Ishikawa (cell line): Measurements from ENCODE around the gene RAC2.

Experiments used
- EGR1 ChIP-seq: IDR thresholded peaks from 2 replicates; pipeline ENCODE4 v1.6.1; 2012
- EP300 ChIP-seq: IDR thresholded peaks from 2 replicates; pipeline ENCODE4 v1.6.1; 2012; ENCODE audit warnings: borderline replicate concordance
- FOXM1 ChIP-seq: IDR thresholded peaks from 2 replicates; pipeline ENCODE4 v1.6.1; 2012; ENCODE audit warnings: low read depth, borderline replicate concordance
- NFIC ChIP-seq: IDR thresholded peaks from 2 replicates; pipeline ENCODE4 v1.6.1; 2012
- RAD21 ChIP-seq: IDR thresholded peaks from 2 replicates; pipeline ENCODE4 v1.6.1; 2012; ENCODE audit warnings: low read depth
- REST ChIP-seq: IDR thresholded peaks from 2 replicates; pipeline ENCODE4 v1.6.1; 2012; ENCODE audit warnings: low read depth, mild to moderate bottlenecking
- TAF1 ChIP-seq: IDR thresholded peaks from 2 replicates; pipeline ENCODE4 v1.6.1; 2012; ENCODE audit warnings: low read depth, mild to moderate bottlenecking
- YY1 ChIP-seq: IDR thresholded peaks from 2 replicates; pipeline ENCODE4 v1.6.1; 2012; ENCODE audit warnings: low read depth
- TF ChIP-seq, protein P1 (sequence below): IDR thresholded peaks from 2 replicates; pipeline ENCODE4 v1.6.1; 2012

DNA sequence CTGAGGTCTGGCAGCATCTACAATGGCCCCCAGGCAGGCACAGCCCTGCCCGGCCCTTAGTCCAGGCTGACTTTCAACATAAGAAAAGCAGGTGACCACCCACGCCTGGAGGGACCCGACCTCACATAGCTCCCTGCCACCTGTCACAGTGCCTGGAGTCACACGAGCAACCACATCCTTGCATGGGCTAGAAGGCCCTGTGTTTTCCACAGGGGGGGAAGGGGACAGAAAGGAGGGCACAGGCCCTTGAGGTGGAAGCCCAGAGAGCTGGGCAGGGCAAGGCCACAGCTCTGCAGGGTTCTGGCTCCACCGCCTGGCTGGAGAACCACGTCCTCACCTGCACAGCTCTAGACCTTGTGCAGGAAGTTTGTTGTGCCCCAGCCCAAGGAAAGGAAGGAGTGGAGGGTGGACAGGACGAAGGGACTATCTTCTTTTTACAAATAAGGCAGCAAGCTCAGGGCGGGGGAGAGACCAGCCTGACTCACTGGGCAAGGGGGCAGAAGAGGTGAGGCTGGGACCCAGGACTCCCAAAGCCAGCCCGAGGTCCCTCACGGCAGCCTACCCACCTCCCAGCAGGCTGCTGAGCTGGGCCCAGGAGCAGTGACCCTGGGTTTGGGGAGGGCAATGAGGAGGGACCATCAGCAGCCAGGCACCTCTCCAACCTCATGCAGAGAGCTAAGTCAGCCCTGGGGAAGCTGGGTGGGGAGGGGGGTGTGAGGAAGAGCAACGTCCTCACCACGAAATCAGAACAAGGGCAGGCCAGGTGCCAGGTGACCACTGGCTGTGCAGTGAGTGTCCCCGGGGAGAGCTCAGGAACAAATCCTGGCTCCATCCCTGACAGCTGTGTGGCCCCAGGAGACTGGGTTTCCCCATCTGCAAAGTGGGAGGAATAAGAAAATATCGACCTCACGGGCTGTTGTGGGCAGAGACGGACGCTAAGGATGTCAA, 60.4 kb downstream of the RAC2 start:
- TF ChIP-seq NFIC = no peak
- TF ChIP-seq TAF1 = no peak
- TF ChIP-seq EGR1 = no peak
- TF ChIP-seq, protein P1, sequence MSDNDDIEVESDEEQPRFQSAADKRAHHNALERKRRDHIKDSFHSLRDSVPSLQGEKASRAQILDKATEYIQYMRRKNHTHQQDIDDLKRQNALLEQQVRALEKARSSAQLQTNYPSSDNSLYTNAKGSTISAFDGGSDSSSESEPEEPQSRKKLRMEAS = no peak
- no peak for TF ChIP-seq REST
- TF ChIP-seq YY1 = no peak
- peak; percentile 46; the same call in 1 of the 2 replicates for TF ChIP-seq RAD21
- TF ChIP-seq EP300 = no peak
- no peak for TF ChIP-seq FOXM1
